ENCODE measurements around the gene CETP. TPM values are rescaled to one million over a fixed set of nuclear protein-coding genes. Genes with fewer than 3 reads are reported as not detected.

Gene CETP, protein sequence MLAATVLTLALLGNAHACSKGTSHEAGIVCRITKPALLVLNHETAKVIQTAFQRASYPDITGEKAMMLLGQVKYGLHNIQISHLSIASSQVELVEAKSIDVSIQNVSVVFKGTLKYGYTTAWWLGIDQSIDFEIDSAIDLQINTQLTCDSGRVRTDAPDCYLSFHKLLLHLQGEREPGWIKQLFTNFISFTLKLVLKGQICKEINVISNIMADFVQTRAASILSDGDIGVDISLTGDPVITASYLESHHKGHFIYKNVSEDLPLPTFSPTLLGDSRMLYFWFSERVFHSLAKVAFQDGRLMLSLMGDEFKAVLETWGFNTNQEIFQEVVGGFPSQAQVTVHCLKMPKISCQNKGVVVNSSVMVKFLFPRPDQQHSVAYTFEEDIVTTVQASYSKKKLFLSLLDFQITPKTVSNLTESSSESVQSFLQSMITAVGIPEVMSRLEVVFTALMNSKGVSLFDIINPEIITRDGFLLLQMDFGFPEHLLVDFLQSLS
- total RNA-seq: not detected in 2 replicates

GRCh38 chr16:56961851-56962281 lies at the start of gene CETP:
Gene CETP, plus strand, starts transcription at chr16:56961950. Its CDS starts 30 bp downstream, at chr16:56961980.

GRCh38 chr16:56931892-56932720 lies 29.6 kb upstream of the CETP start, which contains the start of gene HERPUD1:
Gene HERPUD1, plus strand, starts transcription at chr16:56932142. Its CDS starts 103 bp downstream, at chr16:56932245.

GRCh38 chr16:56988948-56989945 lies 27.5 kb downstream of the CETP start, which contains the start of gene NLRC5:
Gene NLRC5, plus strand, starts transcription at chr16:56989557. Its CDS starts 31,156 bp downstream, at chr16:57020713.

Other genes starting within 250 kb of the CETP start
- gene NUP93, start 231.8 kb upstream of the CETP start, total RNA-seq: 62.4 and 96.1 TPM in 2 replicates
- 0.08 TPM in 1 of 2 replicates, not detected in the other for gene SLC12A3, start 96.7 kb upstream of the CETP start, total RNA-seq
- 185 and 220 TPM in 2 replicates for gene HERPUD1, start 29.8 kb upstream of the CETP start, total RNA-seq
- 1.5 and 1.6 TPM in 2 replicates for gene NLRC5, start 27.6 kb downstream of the CETP start, total RNA-seq
- gene CPNE2, start 130.6 kb downstream of the CETP start, total RNA-seq: 15.1 and 22.6 TPM in 2 replicates
- 47.6 and 66.3 TPM in 2 replicates for gene PSME3IP1, start 224.1 kb downstream of the CETP start, total RNA-seq
- gene RSPRY1, start 224.4 kb downstream of the CETP start, total RNA-seq: 27.6 and 27.8 TPM in 2 replicates

Measured in hair follicular keratinocyte (primary cell).